GM12878 (cell line): ENCODE data around the gene LSP1. TPM values are rescaled to one million over a fixed set of nuclear protein-coding genes. Genes with fewer than 3 reads are reported as not detected.

Source experiments
- ATAC-seq: fragments of 200-7000 bp; cut with Tn5 transposase; 3 replicates; pipeline ENCODE4 v1.9.1; 2020; ENCODE audit warnings: mild to moderate bottlenecking, moderate library complexity
- BruUV-seq: library from RNA; stranded (reverse); fragments of 400-500 nt; replicated peaks from 2 replicates; lab custom pipeline; 2021; lab: Mats Ljungman, UMichigan
- CTCF ChIA-PET: fragments of 300-600 bp; sonication (Branson Sonifier 250); formaldehyde crosslinking; extraction: SDS; loops from one replicate; lab custom pipeline; 2021; ENCODE audit warnings: inconsistent platforms; lab: Yijun Ruan, JAX
- POLR2A ChIA-PET: fragments of 350-600 bp; formaldehyde crosslinking; extraction: SDS; loops from one replicate; lab custom pipeline; 2021; ENCODE audit warnings: inconsistent platforms; lab: Charles Lee
- RAD21 ChIA-PET: fragments of 300-600 bp; sonication (Branson Sonifier 250); formaldehyde crosslinking; loops from one replicate; lab custom pipeline; 2023; ENCODE audit warnings: antibody characterized with exemption; ENCODE audit not compliant: unreplicated experiment; lab: Charles Lee
- SMC1A ChIA-PET: fragments of 300-600 bp; sonication (Branson Sonifier 250); formaldehyde crosslinking; loops from one replicate; lab custom pipeline; 2023; ENCODE audit not compliant: unreplicated experiment, uncharacterized antibody; lab: Charles Lee
- DNase-seq: peaks from one replicate; pipeline ENCODE4 v3.0.0-alpha.2; 2011; ENCODE audit warnings: low read depth, low spot score
- FAIRE-seq: peaks from 3 replicates; lab custom pipeline; 2011; peaks lifted over from hg19 to GRCh38; lab: Jason Lieb, UNC
- H2AFZ ChIP-seq: 2 replicates; pipeline ENCODE4 v1.6.0; 2011; ENCODE audit warnings: low read depth, low read length, control low read depth; ENCODE audit not compliant: control insufficient read depth
- H3K27ac ChIP-seq: 2 replicates; pipeline ENCODE4 v1.5.1; 2011; ENCODE audit warnings: control low read depth; ENCODE audit not compliant: control insufficient read depth, insufficient read depth
- H3K27me3 ChIP-seq, 2 experiments: replicated peaks in 1 of 2; 2 replicates each; pipeline versions ENCODE4 v1.6.0 to v1.6.1; 2011; ENCODE audit warnings: low read length in 1 of 2; ENCODE audit not compliant: control insufficient read depth in 2 of 2, insufficient read depth in 2 of 2
- H3K36me3 ChIP-seq, 2 experiments: 2 replicates each; pipeline ENCODE4 v1.5.1; 2011; ENCODE audit warnings: low read length in 1 of 2; ENCODE audit not compliant: control insufficient read depth in 2 of 2, insufficient read depth in 2 of 2
- H3K4me1 ChIP-seq: 2 replicates; pipeline ENCODE4 v1.6.1; 2011; ENCODE audit warnings: mild to moderate bottlenecking, low read length, moderate library complexity, mixed read lengths; ENCODE audit not compliant: control insufficient read depth, insufficient read depth
- H3K4me2 ChIP-seq: 2 replicates; pipeline ENCODE4 v1.6.0; 2011; ENCODE audit warnings: control low read depth; ENCODE audit not compliant: control insufficient read depth, insufficient read depth
- H3K4me3 ChIP-seq: fragments of 200-600 bp; sonication (generic); 2 replicates; pipeline ENCODE4 v1.5.1; 2016
- H3K79me2 ChIP-seq: 2 replicates; pipeline ENCODE4 v1.6.0; 2011; ENCODE audit warnings: low read length; ENCODE audit not compliant: control insufficient read depth, insufficient read depth
- H3K9ac ChIP-seq: 2 replicates; pipeline ENCODE4 v1.8.0; 2011; ENCODE audit warnings: low read length, control low read depth, mixed read lengths; ENCODE audit not compliant: control insufficient read depth, insufficient read depth
- H3K9me3 ChIP-seq: replicated peaks from 3 replicates; pipeline ENCODE4 v1.5.1; 2011; ENCODE audit warnings: mild to moderate bottlenecking, low read length; ENCODE audit not compliant: control insufficient read depth, insufficient read depth
- H4K20me1 ChIP-seq: 2 replicates; pipeline ENCODE4 v1.6.0; 2011; ENCODE audit not compliant: control insufficient read depth, insufficient read depth
- FOXM1 ChIP-seq: IDR thresholded peaks from 2 replicates; pipeline ENCODE4 v1.6.1; 2012; ENCODE audit warnings: low read depth, mild to moderate bottlenecking, inconsistent platforms, low read length, moderate library complexity
- LARP7 ChIP-seq: fragments of 450-650 bp; IDR thresholded peaks from 2 replicates; pipeline ENCODE4 v1.6.1; 2017; ENCODE audit warnings: mild to moderate bottlenecking
- MTA3 ChIP-seq: IDR thresholded peaks from 2 replicates; pipeline ENCODE4 v1.6.1; 2012; ENCODE audit warnings: low read length, inconsistent platforms, borderline replicate concordance
- NBN ChIP-seq: fragments of 450-650 bp; IDR thresholded peaks from 2 replicates; pipeline ENCODE4 v1.6.1; 2016
- NR2C1 ChIP-seq: fragments of 450-650 bp; IDR thresholded peaks from 2 replicates; pipeline ENCODE4 v1.6.1; 2017; ENCODE audit warnings: antibody characterized with exemption, mild to moderate bottlenecking, moderate library complexity
- RELB ChIP-seq: fragments of 450-650 bp; IDR thresholded peaks from 2 replicates; pipeline ENCODE4 v1.6.1; 2017; ENCODE audit warnings: low read depth, mild to moderate bottlenecking, moderate library complexity
- SMAD1 ChIP-seq: fragments of 450-650 bp; IDR thresholded peaks from 2 replicates; pipeline ENCODE4 v1.6.1; 2018; ENCODE audit warnings: mild to moderate bottlenecking, low read depth; ENCODE audit not compliant: partially characterized antibody
- SRF ChIP-seq, 2 experiments: IDR thresholded peaks; 2 replicates each; pipeline ENCODE4 v1.6.1; 2011; ENCODE audit warnings: low read depth in 2 of 2, low read length in 2 of 2, mild to moderate bottlenecking in 1 of 2, moderate library complexity in 1 of 2
- SUZ12 ChIP-seq: fragments of 200-600 bp; sonication (generic); IDR thresholded peaks from one replicate; pipeline ENCODE4 v1.6.1; 2018; ENCODE audit warnings: antibody characterized with exemption, mild to moderate bottlenecking; ENCODE audit not compliant: unreplicated experiment
- WGBS: methylation state at CpG from one replicate; pipeline ENCODE4 v1.1.6; 2016; ENCODE audit warnings: low lambda C conversion rate; ENCODE audit not compliant: insufficient replicate concordance, insufficient coverage; ENCODE audit errors: missing lambda C conversion rate; 5-methylcytosine and 5-hydroxymethylcytosine counted together
- in situ Hi-C: fragments of 300-500 bp; cut with MboI; formaldehyde crosslinking; loops from 9 replicates; pipeline ENCODE4 v1.14.3; 2018; ENCODE audit warnings: mixed read lengths
- intact Hi-C: fragments of 100-400 bp; cut with micrococcal nuclease; formaldehyde crosslinking; loops from one replicate; pipeline ENCODE4 v1.14.2; 2022; ENCODE audit not compliant: unreplicated experiment
- polyA plus RNA-seq, 11 experiments: library from polyadenylated mRNA; depleted of rRNA in 4 of 11; unstranded in 6 of 11; stranded (reverse) in 5 of 11; fragments of >200 nt; fragmentation: Nextera tagmentation in 4 of 11; fragmentation: Illumina TruSeq in 1 of 11; extraction: Ambion mirVana in 4 of 11; extraction: Trizol in 1 of 11; gene quantifications; 1 replicate in 1 of 11; 2 replicates in 10 of 11; pipeline versions ENCODE4 v1.2.1 to v1.2.3, GENCODE V29; 2011 to 2016; ENCODE audit warnings: inconsistent platforms in 2 of 11, missing spikeins in 2 of 11, low read depth in 1 of 11
- total RNA-seq, 4 experiments: library from RNA; depleted of rRNA in 3 of 4; stranded (reverse); fragments of >200 nt in 3 of 4; fragmentation: Illumina TruSeq in 1 of 4; extraction: Trizol in 1 of 4; gene quantifications; 2 replicates each; pipeline versions ENCODE4 v1.2.1 to v1.2.3, GENCODE V29; 2013 to 2021
- TF ChIP-seq, protein P1 (sequence below): IDR thresholded peaks from 2 replicates; pipeline ENCODE4 v1.6.1; 2012; ENCODE audit warnings: low read depth, low read length, improper control_type of control experiment
- TF ChIP-seq, protein P2 (sequence below): fragments of 450-650 bp; IDR thresholded peaks from 2 replicates; pipeline ENCODE4 v1.6.1; 2017; ENCODE audit warnings: borderline replicate concordance

The LSP1 gene
- total and polyA plus RNA-seq, 10 of the 15 experiments (the other 5 are each of a cell fraction or from before 2014, with no cell fraction given) = 19.2 to 488 (median 369) TPM

GRCh38 chr11:1927848-1928469 lies 75.1 kb downstream of the LSP1 start (continued):
- TF ChIP-seq, protein P1, sequence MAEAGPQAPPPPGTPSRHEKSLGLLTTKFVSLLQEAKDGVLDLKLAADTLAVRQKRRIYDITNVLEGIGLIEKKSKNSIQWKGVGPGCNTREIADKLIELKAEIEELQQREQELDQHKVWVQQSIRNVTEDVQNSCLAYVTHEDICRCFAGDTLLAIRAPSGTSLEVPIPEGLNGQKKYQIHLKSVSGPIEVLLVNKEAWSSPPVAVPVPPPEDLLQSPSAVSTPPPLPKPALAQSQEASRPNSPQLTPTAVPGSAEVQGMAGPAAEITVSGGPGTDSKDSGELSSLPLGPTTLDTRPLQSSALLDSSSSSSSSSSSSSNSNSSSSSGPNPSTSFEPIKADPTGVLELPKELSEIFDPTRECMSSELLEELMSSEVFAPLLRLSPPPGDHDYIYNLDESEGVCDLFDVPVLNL = no peak
- TF ChIP-seq SUZ12 = no peak
- TF ChIP-seq NR2C1 = no peak
- no peak for TF ChIP-seq RELB
- TF ChIP-seq LARP7 = no peak
- TF ChIP-seq, protein P2, sequence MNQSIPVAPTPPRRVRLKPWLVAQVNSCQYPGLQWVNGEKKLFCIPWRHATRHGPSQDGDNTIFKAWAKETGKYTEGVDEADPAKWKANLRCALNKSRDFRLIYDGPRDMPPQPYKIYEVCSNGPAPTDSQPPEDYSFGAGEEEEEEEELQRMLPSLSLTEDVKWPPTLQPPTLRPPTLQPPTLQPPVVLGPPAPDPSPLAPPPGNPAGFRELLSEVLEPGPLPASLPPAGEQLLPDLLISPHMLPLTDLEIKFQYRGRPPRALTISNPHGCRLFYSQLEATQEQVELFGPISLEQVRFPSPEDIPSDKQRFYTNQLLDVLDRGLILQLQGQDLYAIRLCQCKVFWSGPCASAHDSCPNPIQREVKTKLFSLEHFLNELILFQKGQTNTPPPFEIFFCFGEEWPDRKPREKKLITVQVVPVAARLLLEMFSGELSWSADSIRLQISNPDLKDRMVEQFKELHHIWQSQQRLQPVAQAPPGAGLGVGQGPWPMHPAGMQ = no peak
- TF ChIP-seq FOXM1 = no peak
- TF ChIP-seq SMAD1 = no peak
- TF ChIP-seq, all 136 proteins: peak for 0

GRCh38 chr11:1928470-1928890 lies 75.6 kb downstream of the LSP1 start:
- H3K9me3 ChIP-seq = no peaks in the 10 kb centered on the region
- ChIA-PET RAD21 (no interaction called here), POLR2A (no interaction called here), SMC1A (no interaction called here), CTCF (no interaction called here)
- intact Hi-C loops = no loop called here
- no peak overlapping the region for H3K9ac ChIP-seq
- no peaks in the 10 kb centered on the region for H3K4me1 ChIP-seq
- H3K79me2 ChIP-seq = no peaks in the 10 kb centered on the region
- no peak overlapping the region for H3K27ac ChIP-seq
- no peaks in the 10 kb centered on the region for H4K20me1 ChIP-seq
- ATAC-seq (no peak), DNase-seq (no peak), FAIRE-seq (no peak)
- no peak overlapping the region for H2AFZ ChIP-seq
- BruUV-seq = no TSS peak
- 36% methylated on average over 13 of the region's 13 CpGs for WGBS
- H3K4me3 ChIP-seq = no peak overlapping the region
- H3K4me2 ChIP-seq = no peak overlapping the region
- no peak for TF ChIP-seq MTA3
- TF ChIP-seq SRF (IDR thresholded peaks at IDR 0.05; ENCODE audit: low read depth in 2 of 2, low read length in 2 of 2) = no peak
- TF ChIP-seq NBN = no peak
- no peaks in the 10 kb centered on the region; a peak in 2 of 4 replicates for H3K27me3 ChIP-seq
- in situ Hi-C loops = no loop called here
- no peaks in the 10 kb centered on the region for H3K36me3 ChIP-seq
